Measurements from ENCODE around the gene CSNK1G1. TPM values are rescaled to one million over a fixed set of nuclear protein-coding genes. Genes with fewer than 3 reads are reported as not detected.
A peak's percentile ranks its signal among the peaks of the same experiment; 100 is the strongest.

Gene CSNK1G1
- total RNA-seq, 2 experiments from 2014 or later, result 20.3 to 22.5 TPM

- intact Hi-C loops (cut with DNase I, micrococcal nuclease), result loop anchor here (1.0 to 10.0 kb wide), 7 partner anchors 218 to 1135 kb away; partner anchors contain the start of genes PCLAF (in 1 of the 2), PIF1 (in 1 of the 2), PLEKHO2 (in 1 of the 2) and RNU5A-1 (in 1 of the 2)
- Mint-ChIP-seq H3K27ac (peak overlapping the region; percentile 95), H3K4me1 (peaks cover 48% of the 10 kb centered on the region), H3K9me3 (ENCODE audit: low read depth) (no peaks in the 10 kb centered on the region), H3K36me3 (ENCODE audit: low read depth) (peaks cover 35% of the 10 kb centered on the region), H3K27me3 (no peaks in the 10 kb centered on the region), H3K4me3 (peak overlapping the region; percentile 83)
- DNase-seq, result no peak
- ChIA-PET POLR2A (interaction anchor here (1.1 to 2.3 kb wide), 4 partner anchors 9 to 69 kb away, joined by 3 to 12 read pairs (median 7); partner anchors contain the start of gene CIAO2A), CTCF (interaction anchor here (0.7 to 2.7 kb wide), 5 partner anchors 9 to 69 kb away, joined by 3 to 16 read pairs (median 5); partner anchors contain the start of gene CIAO2A)
- peak; percentile 7 for ATAC-seq
Observed at GRCh38 chr15:64162478-64162868, 193.5 kb downstream of the CSNK1G1 start.

GRCh38 chr15:64161688-64162477 is 194.1 kb downstream of the CSNK1G1 start:
- intact Hi-C loops (cut with DNase I, micrococcal nuclease), result loop anchor here (1.0 to 10.0 kb wide), 7 partner anchors 219 to 1135 kb away; partner anchors contain the start of genes PCLAF (in 1 of the 2), PIF1 (in 1 of the 2), PLEKHO2 (in 1 of the 2) and RNU5A-1 (in 1 of the 2)
- H3K27ac Mint-ChIP-seq, result peak overlapping the region; percentile 95
- H3K4me1 Mint-ChIP-seq, result peaks cover 44% of the 10 kb centered on the region
- ATAC-seq (no peak), DNase-seq (no peak)
- H3K27me3 Mint-ChIP-seq, result no peaks in the 10 kb centered on the region
- CTCF ChIA-PET, result interaction anchor here (0.6 to 2.7 kb wide), 6 partner anchors 9 to 93 kb away, joined by 3 to 16 read pairs (median 4); partner anchors contain the start of gene CIAO2A
- peak overlapping the region; percentile 83 for H3K4me3 Mint-ChIP-seq
- H3K36me3 Mint-ChIP-seq (ENCODE audit: low read depth), result peaks cover 40% of the 10 kb centered on the region
- no peaks in the 10 kb centered on the region for H3K9me3 Mint-ChIP-seq (ENCODE audit: low read depth)
- POLR2A ChIA-PET, result interaction anchor here (1.6 to 2.3 kb wide), 3 partner anchors 8 to 68 kb away, joined by 5 to 12 read pairs (median 9); partner anchors contain the start of gene CIAO2A

- no peak for ATAC-seq
- Mint-ChIP-seq H3K27me3 (no peaks in the 10 kb centered on the region), H3K36me3 (ENCODE audit: low read depth) (peaks cover 51% of the 10 kb centered on the region), H3K9me3 (ENCODE audit: low read depth) (no peaks in the 10 kb centered on the region), H3K4me3 (no peak overlapping the region), H3K27ac (peak overlapping the region; percentile 78), H3K4me1 (peaks cover 29% of the 10 kb centered on the region)
- intact Hi-C loops (cut with DNase I, micrococcal nuclease), result no loop called here
- CTCF ChIA-PET, result no interaction called here
- POLR2A ChIA-PET, result no interaction called here
- DNase-seq, result no peak
Observed at GRCh38 chr15:64158363-64159134, 197.4 kb downstream of the CSNK1G1 start.

- no peak overlapping the region for H3K27ac Mint-ChIP-seq
- peaks cover 30% of the 10 kb centered on the region for H3K4me1 Mint-ChIP-seq
- ChIA-PET POLR2A (no interaction called here), CTCF (interaction anchor here (1.1 kb wide), 1 partner anchor 58 kb away, joined by 3 read pairs; no protein-coding TSS in a partner anchor)
- peaks cover 51% of the 10 kb centered on the region for H3K36me3 Mint-ChIP-seq (ENCODE audit: low read depth)
- no peaks in the 10 kb centered on the region for H3K9me3 Mint-ChIP-seq (ENCODE audit: low read depth)
- intact Hi-C loops (cut with DNase I, micrococcal nuclease), result no loop called here
- H3K4me3 Mint-ChIP-seq, result no peak overlapping the region
- H3K27me3 Mint-ChIP-seq, result peaks cover 6% of the 10 kb centered on the region
- DNase-seq (no peak), ATAC-seq (no peak)
Observed at GRCh38 chr15:64157599-64158125, 198.3 kb downstream of the CSNK1G1 start.

- ATAC-seq, result no peak
- no peak overlapping the region for H3K4me3 Mint-ChIP-seq
- peaks cover 30% of the 10 kb centered on the region for H3K4me1 Mint-ChIP-seq
- peaks cover 9% of the 10 kb centered on the region for H3K27me3 Mint-ChIP-seq
- H3K9me3 Mint-ChIP-seq (ENCODE audit: low read depth), result no peaks in the 10 kb centered on the region
- ChIA-PET POLR2A (no interaction called here), CTCF (interaction anchor here (1.1 kb wide), 1 partner anchor 57 kb away, joined by 3 read pairs; no protein-coding TSS in a partner anchor)
- no peak for DNase-seq
- intact Hi-C loops (cut with DNase I, micrococcal nuclease), result no loop called here
- peaks cover 45% of the 10 kb centered on the region for H3K36me3 Mint-ChIP-seq (ENCODE audit: low read depth)
- no peak overlapping the region for H3K27ac Mint-ChIP-seq
Observed at GRCh38 chr15:64156652-64157331, 199.2 kb downstream of the CSNK1G1 start.

- ChIA-PET POLR2A (no interaction called here), CTCF (interaction anchor here (1.2 kb wide), 1 partner anchor 7 kb away, joined by 3 read pairs; the partner anchor contains the start of gene PPIB)
Observed at GRCh38 chr15:64155802-64156651, 199.9 kb downstream of the CSNK1G1 start.

GRCh38 chr15:64153480-64154367 is 202.2 kb downstream of the CSNK1G1 start:
- ATAC-seq, result peak; percentile 91
- intact Hi-C loops (cut with DNase I, micrococcal nuclease), result loop anchor here (1.0 to 5.0 kb wide), 4 partner anchors 57 to 546 kb away; partner anchors contain the start of genes CIAO2A (in 1 of the 2) and HERC1 (in 1 of the 2)
- peak; percentile 96 for DNase-seq
- H3K9me3 Mint-ChIP-seq (ENCODE audit: low read depth), result no peaks in the 10 kb centered on the region
- ChIA-PET POLR2A (interaction anchor here (0.6 to 1.9 kb wide), 5 partner anchors 9 to 80 kb away, joined by 3 to 9 read pairs (median 3); partner anchors contain the start of genes CIAO2A, PPIB and SNX1), CTCF (interaction anchor here (0.5 to 1.9 kb wide), 21 partner anchors 9 to 555 kb away, joined by 3 to 16 read pairs (median 4); partner anchors contain the start of genes CIAO2A, CSNK1G1, DAPK2 and PPIB)
- peaks cover 13% of the 10 kb centered on the region for H3K27me3 Mint-ChIP-seq
- H3K27ac Mint-ChIP-seq, result no peak overlapping the region
- no peak overlapping the region for H3K4me3 Mint-ChIP-seq
- H3K4me1 Mint-ChIP-seq, result peaks cover 23% of the 10 kb centered on the region
- H3K36me3 Mint-ChIP-seq (ENCODE audit: low read depth), result peaks cover 28% of the 10 kb centered on the region

More at GRCh38 chr15:64155802-64156651, 199.9 kb downstream of the CSNK1G1 start:
- Mint-ChIP-seq H3K27ac (no peak overlapping the region), H3K4me1 (peaks cover 27% of the 10 kb centered on the region), H3K27me3 (peaks cover 9% of the 10 kb centered on the region), H3K4me3 (no peak overlapping the region), H3K36me3 (ENCODE audit: low read depth) (peaks cover 41% of the 10 kb centered on the region), H3K9me3 (ENCODE audit: low read depth) (no peaks in the 10 kb centered on the region)
- DNase-seq, result no peak
- intact Hi-C loops (cut with DNase I, micrococcal nuclease), result no loop called here
- ATAC-seq, result no peak

GRCh38 chr15:64152507-64153387 is 203.2 kb downstream of the CSNK1G1 start:
- no peak for ATAC-seq
- no peak for DNase-seq
- Mint-ChIP-seq H3K27me3 (peaks cover 13% of the 10 kb centered on the region), H3K27ac (no peak overlapping the region), H3K4me3 (peak overlapping the region; percentile 27), H3K36me3 (ENCODE audit: low read depth) (peaks cover 19% of the 10 kb centered on the region), H3K4me1 (peaks cover 16% of the 10 kb centered on the region), H3K9me3 (ENCODE audit: low read depth) (no peaks in the 10 kb centered on the region)
- intact Hi-C loops (cut with DNase I, micrococcal nuclease), result loop anchor here (1.0 to 5.0 kb wide), 4 partner anchors 56 to 545 kb away; partner anchors contain the start of genes CIAO2A (in 1 of the 2) and HERC1 (in 1 of the 2)
- ChIA-PET CTCF (interaction anchor here (0.6 to 1.9 kb wide), 14 partner anchors 9 to 891 kb away, joined by 3 to 16 read pairs (median 3); partner anchors contain the start of genes CSNK1G1, DAPK2 and PPIB), POLR2A (interaction anchor here (0.6 to 1.9 kb wide), 4 partner anchors 10 to 81 kb away, joined by 3 to 9 read pairs (median 3); partner anchors contain the start of genes CIAO2A and PPIB)
